Body of pancreas (tissue), 4 donors: ENCODE results near the gene CBR4. TPM values are rescaled to one million over a fixed set of nuclear protein-coding genes. Genes with fewer than 3 reads are reported as not detected.

Experiments used
- ATAC-seq: fragments of 150-250 bp; one replicate; pipeline ENCODE4 v1.9.1; 2016
- DNase-seq, 4 donors: peaks; one replicate each; pipeline ENCODE4 v3.0.0-alpha.2; 2019
- H3K27ac ChIP-seq, 4 donors: fragments of 200-600 bp; sonication (generic); 1 replicate in 3 of 4; 2 replicates in 1 of 4; pipeline versions ENCODE4 v1.5.1 to v1.6.1; 2016 to 2019; ENCODE audit warnings: mild to moderate bottlenecking in 1 of 4, mixed read lengths in 1 of 4, moderate library complexity in 1 of 4
- H3K27me3 ChIP-seq, 2 donors: fragments of 200-600 bp; sonication (generic); one replicate each; pipeline ENCODE4 v1.6.0; 2016; ENCODE audit warnings: mild to moderate bottlenecking in 1 of 2
- H3K36me3 ChIP-seq, 2 donors: fragments of 200-600 bp; sonication (generic); replicated peaks in 1 of 2; 2 replicates each; pipeline ENCODE4 v1.5.1; 2016; ENCODE audit warnings: low read depth in 2 of 2; ENCODE audit not compliant: insufficient read depth in 1 of 2
- H3K4me1 ChIP-seq: fragments of 200-600 bp; sonication (generic); one replicate; pipeline ENCODE4 v1.6.0; 2016
- H3K4me3 ChIP-seq, 2 donors: fragments of 200-600 bp; sonication (generic); 1 replicate in 1 of 2; 2 replicates in 1 of 2; pipeline ENCODE4 v1.5.1; 2016 to 2019
- H3K9me3 ChIP-seq, 3 donors: fragments of 200-600 bp; sonication (generic); 1 replicate in 2 of 3; 2 replicates in 1 of 3; pipeline ENCODE4 v1.5.1; 2016
- CTCF ChIP-seq, 7 experiments: fragments of 450-650 bp in 4 of 7; fragments of 200-600 bp in 3 of 7; sonication (generic) in 3 of 7; IDR thresholded peaks; one replicate each; pipeline ENCODE4 v1.5.1; 2016 to 2019; ENCODE audit warnings: antibody characterized with exemption in 7 of 7
- POLR2A ChIP-seq, 3 donors: fragments of 450-650 bp; IDR thresholded peaks; one replicate each; pipeline ENCODE4 v1.6.1; 2016; ENCODE audit warnings: antibody characterized with exemption in 3 of 3, mild to moderate bottlenecking in 2 of 3
- WGBS, 2 donors: methylation state at CpG; one replicate each; pipeline ENCODE4 v1.1.5; 2017; 5-methylcytosine and 5-hydroxymethylcytosine counted together
- intact Hi-C: fragments of 100-400 bp; cut with DNase I; formaldehyde crosslinking; loops from one replicate; pipeline ENCODE4 v1.15.1; 2023
- total RNA-seq, 2 donors: library from RNA; depleted of rRNA; stranded (reverse); fragments of >200 nt; gene quantifications; one replicate each; pipeline ENCODE4 v1.1.0, GENCODE V29; 2016

The CBR4 gene
- total RNA-seq, 2 donors from 2014 or later, result 24.1 to 24.4 TPM

- 19 to 31% methylated on average over 5 of the region's 5 CpGs for WGBS, 2 donors
- H3K4me1 ChIP-seq, result peaks cover 33% of the 10 kb centered on the region
- H3K27me3 ChIP-seq, result no peaks in the 10 kb centered on the region
- TF ChIP-seq CTCF (IDR thresholded peaks at IDR 0.05) (no peak), POLR2A (IDR thresholded peaks at IDR 0.05) (peak in 1 of 3 donors; percentile 35)
- H3K4me3 ChIP-seq, result no peak overlapping the region
- no peaks in the 10 kb centered on the region for H3K9me3 ChIP-seq
- peak; percentile 82 to 92 (median 88) for DNase-seq
- intact Hi-C loops, result no loop called here
- H3K36me3 ChIP-seq, result no peaks in the 10 kb centered on the region
- H3K27ac ChIP-seq, result peak overlapping the region; percentile 86 to 89 (median 88)
- peak; percentile 87 for ATAC-seq
Measured at GRCh38 chr4:169015186-169015623, 5.2 kb upstream of the CBR4 start.

- H3K9me3 ChIP-seq, result no peaks in the 10 kb centered on the region
- no peak overlapping the region for H3K4me3 ChIP-seq
- no peak for ATAC-seq
- H3K36me3 ChIP-seq, result no peaks in the 10 kb centered on the region
- H3K27me3 ChIP-seq, result no peaks in the 10 kb centered on the region
- 6 to 14% methylated on average over 2 of the region's 2 CpGs for WGBS, 2 donors
- H3K4me1 ChIP-seq, result peaks cover 33% of the 10 kb centered on the region
- H3K27ac ChIP-seq, result peak overlapping the region in 3 of 4 donors; percentile 88 to 89 (median 89)
- intact Hi-C loops, result no loop called here
- TF ChIP-seq CTCF (IDR thresholded peaks at IDR 0.05), result no peak
- no peak for TF ChIP-seq POLR2A (IDR thresholded peaks at IDR 0.05)
- no peak for DNase-seq
Measured at GRCh38 chr4:169014586-169014985, 4.5 kb upstream of the CBR4 start.

GRCh38 chr4:169013396-169013795 lies 3.3 kb upstream of the CBR4 start:
- Histone ChIP-seq H3K9me3 (no peaks in the 10 kb centered on the region), H3K36me3 (no peaks in the 10 kb centered on the region), H3K27ac (peak overlapping the region in 1 of 4 donors; percentile 89), H3K4me1 (peaks cover 39% of the 10 kb centered on the region), H3K4me3 (no peak overlapping the region), H3K27me3 (no peaks in the 10 kb centered on the region)
- no peak for DNase-seq
- ATAC-seq, result no peak
- WGBS, 2 donors, result 76 to 78% methylated on average over 1 of the region's 1 CpG
- intact Hi-C loops, result no loop called here
- TF ChIP-seq POLR2A (IDR thresholded peaks at IDR 0.05) (no peak), CTCF (IDR thresholded peaks at IDR 0.05) (no peak)

GRCh38 chr4:169012049-169012448 lies 2.0 kb upstream of the CBR4 start:
- no peak for ATAC-seq
- intact Hi-C loops, result no loop called here

More at GRCh38 chr4:169012049-169012448, 2.0 kb upstream of the CBR4 start:
- peaks cover 49% of the 10 kb centered on the region for H3K4me1 ChIP-seq
- H3K27me3 ChIP-seq, result no peaks in the 10 kb centered on the region
- no peak overlapping the region for H3K4me3 ChIP-seq
- no peak for DNase-seq
- H3K27ac ChIP-seq, result no peak overlapping the region
- TF ChIP-seq CTCF (IDR thresholded peaks at IDR 0.05), result no peak
- TF ChIP-seq POLR2A (IDR thresholded peaks at IDR 0.05), result no peak
- H3K9me3 ChIP-seq, result no peaks in the 10 kb centered on the region
- no peaks in the 10 kb centered on the region for H3K36me3 ChIP-seq
- 77% methylated on average over 2 of the region's 2 CpGs for WGBS, 2 donors
